Psoas muscle (tissue), 8 donors: ENCODE measurements around the gene CAMK2B. TPM values are rescaled to one million over a fixed set of nuclear protein-coding genes. Genes with fewer than 3 reads are reported as not detected.

Experiments used
- ATAC-seq, 4 donors: fragments of 200-7000 bp; cut with Tn5 transposase; one replicate each; pipeline ENCODE4 v1.9.1; 2020; ENCODE audit warnings: moderate library complexity in 3 of 4, mild to moderate bottlenecking in 2 of 4
- DNase-seq, 2 donors: peaks; one replicate each; pipeline ENCODE4 v3.0.0-alpha.2; 2020
- H3K27ac ChIP-seq: fragments of 200-600 bp; one replicate; pipeline ENCODE4 v1.8.0; 2022
- H3K27me3 ChIP-seq, 3 donors: fragments of 200-600 bp in 1 of 3; one replicate each; pipeline versions ENCODE4 v1.6.1 to v1.8.0; 2013 to 2022; ENCODE audit warnings: low read length in 2 of 3, mild to moderate bottlenecking in 2 of 3, moderate library complexity in 1 of 3; ENCODE audit not compliant: insufficient read depth in 3 of 3
- H3K36me3 ChIP-seq, 2 donors: fragments of 200-600 bp in 1 of 2; one replicate each; pipeline versions ENCODE4 v1.6.1 to v1.8.0; 2013 to 2022; ENCODE audit warnings: low read depth in 1 of 2, mild to moderate bottlenecking in 1 of 2, moderate library complexity in 1 of 2; ENCODE audit not compliant: insufficient read depth in 1 of 2
- H3K4me1 ChIP-seq: fragments of 200-600 bp; one replicate; pipeline ENCODE4 v1.8.0; 2022
- H3K4me3 ChIP-seq: fragments of 200-600 bp; one replicate; pipeline ENCODE4 v1.8.0; 2022; ENCODE audit warnings: mild to moderate bottlenecking
- H3K9me3 ChIP-seq: fragments of 200-600 bp; one replicate; pipeline ENCODE4 v1.8.0; 2022
- CTCF ChIP-seq: fragments of 200-600 bp; IDR thresholded peaks from one replicate; pipeline ENCODE4 v1.8.0; 2022; ENCODE audit warnings: antibody characterized with exemption
- WGBS, 3 donors: extraction: QIAGEN DNeasy Blood & Tissue Kit; methylation state at CpG; one replicate each; pipeline versions ENCODE4 v1.1.6 to v1.1.7; 2013; 5-methylcytosine and 5-hydroxymethylcytosine counted together
- intact Hi-C, 2 donors: fragments of 100-400 bp; cut with DNase I; formaldehyde crosslinking; loops; one replicate each; pipeline versions ENCODE4 v1.11.0 to v1.14.2; 2022
- polyA plus RNA-seq, 3 donors: library from polyadenylated mRNA; stranded (reverse); fragments of 200-250 nt; gene quantifications; one replicate each; pipeline ENCODE4 v1.2.3, GENCODE V29; 2013
- total RNA-seq, 4 donors: library from RNA; stranded (reverse); fragmentation: NEBNext Ultra II Directional in 2 of 4; extraction: Animal tissue kit (Norgen Biotek cat#: 25700) in 2 of 4; gene quantifications; one replicate each; pipeline versions ENCODE4 v1.2.1 to v1.2.4, GENCODE V29; 2021 to 2023
- donor health status: healthy with polysubstance abuse.
- donor health status: DM: no; HTN: no; CAD: no; lungs with moderate emphysema.
- donor health status: Bipolar disorder and iron deficiency.
- donor health status: healthy.
- donor health status: DM: yes; HTN: yes; CAD: no.
- donor health status: DM: no; HTN: no; CAD: no.
- donor health status: DM: no; HTN: no; CAD: no.
- donor health status: DM: yes; HTN: yes; CAD: no.

Gene CAMK2B
- total and polyA plus RNA-seq, 7 donors = 14.5 to 81.4 (median 50.0) TPM

DNA sequence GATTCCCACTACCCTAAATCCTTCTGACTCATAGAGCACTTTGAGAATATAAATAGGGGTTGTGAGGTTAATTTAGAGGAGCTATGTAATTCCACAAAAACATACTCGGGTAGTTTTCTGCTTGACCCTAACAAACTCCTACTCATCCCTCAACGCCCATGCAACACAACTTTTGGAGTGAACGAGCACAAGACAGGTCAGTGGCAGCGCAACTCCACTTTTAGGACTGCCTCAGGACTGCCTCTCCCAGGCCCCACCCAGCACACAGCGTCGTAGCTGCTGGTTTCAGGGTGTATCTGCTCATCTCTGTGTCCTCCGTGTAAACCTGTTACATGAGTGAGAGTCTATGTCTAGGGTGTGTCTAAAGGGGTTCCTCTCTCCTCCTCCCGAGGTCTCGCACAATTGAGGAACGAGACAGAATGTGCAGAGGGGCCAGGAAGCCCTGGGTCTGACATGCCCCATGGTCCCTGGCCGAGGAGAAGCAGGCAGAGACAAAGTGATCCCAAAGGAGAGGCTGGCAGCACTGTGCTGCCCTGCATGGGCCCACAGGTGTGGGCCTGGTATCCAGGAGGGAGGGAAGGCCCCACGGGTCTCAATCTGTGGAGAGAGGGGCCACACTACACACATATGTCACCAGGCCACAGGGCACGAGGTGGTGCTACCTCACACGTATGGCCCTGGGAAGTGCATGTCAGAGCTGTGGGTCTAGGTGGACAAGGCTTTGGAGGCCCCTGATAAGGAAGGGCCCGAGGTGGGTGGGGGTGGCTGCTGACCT, 45.5 kb downstream of the CAMK2B start:
- TF ChIP-seq CTCF = no peak
- no peaks in the 10 kb centered on the region for H3K9me3 ChIP-seq
- intact Hi-C loops = loop anchor here in 1 of 2 donors (5.0 kb wide), 1 partner anchor 42 kb away; no protein-coding TSS in a partner anchor
- no peaks in the 10 kb centered on the region for H3K36me3 ChIP-seq
- H3K4me3 ChIP-seq = no peak overlapping the region
- DNase-seq (peak; percentile 3 to 32), ATAC-seq (no peak)
- H3K4me1 ChIP-seq = peaks cover 76% of the 10 kb centered on the region
- H3K27ac ChIP-seq = peak overlapping the region; percentile 95
- 76 to 84% (median 82%) methylated on average over 15 of the region's 15 CpGs for WGBS, 3 donors
- no peaks in the 10 kb centered on the region for H3K27me3 ChIP-seq

DNA sequence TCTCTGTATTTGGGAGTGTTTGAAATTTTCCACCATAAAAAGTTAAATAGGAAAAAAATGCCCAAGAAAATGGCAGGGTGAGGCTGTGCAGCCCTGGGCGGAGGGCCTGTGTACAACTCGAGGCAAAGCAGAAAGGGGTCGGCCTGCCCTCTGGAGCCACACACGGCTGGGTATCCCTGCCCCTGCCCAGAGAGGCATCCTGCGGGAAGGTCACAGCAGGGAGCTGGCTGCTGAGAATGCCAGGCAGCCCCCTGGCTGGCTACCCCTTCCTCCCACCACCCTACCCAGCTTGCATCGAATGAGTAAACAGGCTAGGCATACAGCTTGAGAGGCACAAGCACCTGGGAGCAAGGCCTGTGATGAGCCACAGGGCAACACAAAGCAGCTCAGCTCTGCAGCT, 46.1 kb downstream of the CAMK2B start:
- no peak for TF ChIP-seq CTCF
- peaks cover 76% of the 10 kb centered on the region for H3K4me1 ChIP-seq
- no peaks in the 10 kb centered on the region for H3K36me3 ChIP-seq
- ATAC-seq (no peak), DNase-seq (peak; percentile 1 to 26)
- 79 to 84% (median 83%) methylated on average over 6 of the region's 6 CpGs for WGBS, 3 donors
- H3K27me3 ChIP-seq = no peaks in the 10 kb centered on the region
- H3K27ac ChIP-seq = peak overlapping the region; percentile 16
- intact Hi-C loops = no loop called here
- no peak overlapping the region for H3K4me3 ChIP-seq
- no peaks in the 10 kb centered on the region for H3K9me3 ChIP-seq

DNA sequence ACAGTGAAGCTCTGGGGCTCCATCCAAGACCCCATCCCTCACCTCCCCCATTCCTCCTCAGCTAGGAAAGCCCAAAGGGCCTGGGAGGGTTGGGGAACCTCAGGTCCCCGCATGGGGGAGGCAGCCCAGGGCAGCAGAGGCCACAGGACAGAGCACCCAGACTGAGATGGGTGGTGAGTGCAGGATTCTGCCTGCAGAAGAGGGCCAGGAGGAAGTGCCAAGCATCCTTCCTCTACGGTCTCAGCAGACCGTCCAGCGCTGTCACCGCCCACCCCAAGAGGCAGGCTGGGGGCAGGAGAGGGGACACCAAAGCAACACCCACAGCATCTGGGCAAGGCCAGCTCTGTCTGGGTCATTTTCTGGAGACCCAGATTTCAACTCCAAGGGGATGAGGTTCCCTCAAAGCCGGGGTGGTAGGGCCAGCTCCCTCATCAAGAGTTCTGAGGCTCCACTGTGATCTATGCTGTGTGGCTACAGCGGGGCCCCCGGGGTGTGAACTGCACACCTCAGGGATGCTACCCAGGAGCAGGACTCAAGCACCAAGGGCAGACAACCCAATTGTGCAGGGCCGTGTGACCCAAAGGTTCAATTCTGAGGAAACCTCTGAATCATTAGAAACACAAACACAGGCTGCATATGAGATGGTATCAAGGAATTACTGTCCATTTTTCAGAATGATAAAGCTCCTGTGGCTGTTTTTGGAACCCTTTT, 46.8 kb downstream of the CAMK2B start:
- H3K9me3 ChIP-seq = no peaks in the 10 kb centered on the region
- H3K4me1 ChIP-seq = peaks cover 75% of the 10 kb centered on the region
- 73 to 78% (median 75%) methylated on average over 9 of the region's 9 CpGs for WGBS, 3 donors
- TF ChIP-seq CTCF = no peak
- no peak overlapping the region for H3K4me3 ChIP-seq
- no peaks in the 10 kb centered on the region for H3K27me3 ChIP-seq
- no peaks in the 10 kb centered on the region for H3K36me3 ChIP-seq
- ATAC-seq (no peak), DNase-seq (peak; percentile 1 to 31)
- peak overlapping the region; percentile 68 for H3K27ac ChIP-seq
- intact Hi-C loops = no loop called here

GRCh38 chr7:44277851-44278250, 47.5 kb downstream of the CAMK2B start:
- ATAC-seq = peak; percentile 75 to 81 (median 78)
- Histone ChIP-seq H3K9me3 (no peaks in the 10 kb centered on the region), H3K27me3 (no peaks in the 10 kb centered on the region), H3K4me1 (peaks cover 69% of the 10 kb centered on the region), H3K4me3 (no peak overlapping the region), H3K27ac (peak overlapping the region; percentile 68), H3K36me3 (no peaks in the 10 kb centered on the region)
- WGBS, 3 donors = 37 to 50% (median 49%) methylated on average over 8 of the region's 8 CpGs
- intact Hi-C loops = no loop called here
- TF ChIP-seq CTCF = no peak
- DNase-seq = peak; percentile 80 to 92
